Right lobe of liver (tissue), 6 donors: ENCODE measurements around the gene KRT84. TPM values are rescaled to one million over a fixed set of nuclear protein-coding genes. Genes with fewer than 3 reads are reported as not detected.

Experiments
- ATAC-seq, 4 donors: fragments of 200-7000 bp; cut with Tn5 transposase; one replicate each; pipeline ENCODE4 v1.9.1; 2020; ENCODE audit warnings: mild to moderate bottlenecking in 4 of 4, moderate library complexity in 4 of 4
- DNase-seq, 3 donors: peaks; one replicate each; pipeline ENCODE4 v3.0.0-alpha.2; 2020
- H3K27ac ChIP-seq, 3 donors: fragments of 200-600 bp; one replicate each; pipeline ENCODE4 v1.8.0; 2022
- H3K27me3 ChIP-seq, 2 donors: fragments of 200-600 bp; one replicate each; pipeline ENCODE4 v1.8.0; 2022
- H3K36me3 ChIP-seq, 4 donors: fragments of 200-600 bp; sonication (generic) in 1 of 4; one replicate each; pipeline versions ENCODE4 v1.5.1 to v1.8.0; 2017 to 2022; ENCODE audit warnings: control low read depth in 1 of 4
- H3K4me1 ChIP-seq, 4 donors: fragments of 200-600 bp; sonication (generic) in 1 of 4; one replicate each; pipeline versions ENCODE4 v1.5.1 to v1.8.0; 2017 to 2022; ENCODE audit warnings: control low read depth in 1 of 4
- H3K4me3 ChIP-seq, 3 donors: fragments of 200-600 bp; one replicate each; pipeline ENCODE4 v1.8.0; 2022
- H3K9me3 ChIP-seq, 4 donors: fragments of 200-600 bp; sonication (generic) in 1 of 4; one replicate each; pipeline versions ENCODE4 v1.5.1 to v1.8.0; 2017 to 2022; ENCODE audit warnings: control low read depth in 1 of 4
- CTCF ChIP-seq, 4 donors: fragments of 200-600 bp in 3 of 4; fragments of 450-650 bp in 1 of 4; IDR thresholded peaks; one replicate each; pipeline versions ENCODE4 v1.5.1 to v1.8.0; 2016 to 2022; ENCODE audit warnings: antibody characterized with exemption in 4 of 4, mild to moderate bottlenecking in 2 of 4
- POLR2A ChIP-seq: fragments of 450-650 bp; IDR thresholded peaks from one replicate; pipeline ENCODE4 v1.6.1; 2017; ENCODE audit warnings: antibody characterized with exemption, mild to moderate bottlenecking
- WGBS: methylation state at CpG from one replicate; pipeline ENCODE4 v1.1.6; 2018; ENCODE audit warnings: low coverage, low lambda C conversion rate; ENCODE audit not compliant: insufficient coverage; ENCODE audit errors: missing lambda C conversion rate; 5-methylcytosine and 5-hydroxymethylcytosine counted together
- intact Hi-C, 2 donors: fragments of 100-400 bp; cut with DNase I; formaldehyde crosslinking; loops; one replicate each; pipeline versions ENCODE4 v1.11.2 to v1.14.1; 2022
- total RNA-seq, 6 experiments: library from RNA; depleted of rRNA in 2 of 6; stranded (reverse); fragments of >200 nt in 2 of 6; fragmentation: NEBNext Ultra II Directional in 3 of 6; extraction: Animal tissue kit (Norgen Biotek cat#: 25700) in 3 of 6; gene quantifications; one replicate each; pipeline versions ENCODE4 v1.1.0 to v1.2.4, GENCODE V29; 2016 to 2023
- donor health status: DM: no; HTN: yes; CAD: no.
- donor health status: DM: no; HTN: no; CAD: no.
- donor health status: DM: no; HTN: no; CAD: no.
- donor health status: DM: no; HTN: yes; CAD: no.
- donor health status: DM: no; HTN: yes; CAD: no.

KRT84 gene
- total RNA-seq, 6 experiments from 2014 or later: not detected

- no peaks in the 10 kb centered on the region for H3K27me3 ChIP-seq
- ATAC-seq: no peak
- TF ChIP-seq POLR2A: no peak
- no peak for TF ChIP-seq CTCF (IDR thresholded peaks at IDR 0.05)
- 100% methylated on average over 2 of the region's 5 CpGs for WGBS
- no peaks in the 10 kb centered on the region for H3K4me1 ChIP-seq
- no peaks in the 10 kb centered on the region for H3K36me3 ChIP-seq
- DNase-seq: no peak
- H3K9me3 ChIP-seq: no peaks in the 10 kb centered on the region
- H3K4me3 ChIP-seq: no peak overlapping the region
- no peak overlapping the region for H3K27ac ChIP-seq
- intact Hi-C loops: no loop called here
Observed at GRCh38 chr12:52401526-52401925, 16.1 kb upstream of the KRT84 start.

GRCh38 chr12:52400906-52401305, 15.5 kb upstream of the KRT84 start:
- Histone ChIP-seq H3K4me3 (no peak overlapping the region), H3K27ac (no peak overlapping the region), H3K4me1 (no peaks in the 10 kb centered on the region), H3K36me3 (no peaks in the 10 kb centered on the region), H3K9me3 (no peaks in the 10 kb centered on the region), H3K27me3 (no peaks in the 10 kb centered on the region)
- 67% methylated on average over 8 of the region's 9 CpGs for WGBS
- ATAC-seq (no peak), DNase-seq (no peak)
- TF ChIP-seq POLR2A: no peak
- no peak for TF ChIP-seq CTCF (IDR thresholded peaks at IDR 0.05)
- intact Hi-C loops: no loop called here

GRCh38 chr12:52399756-52400155, 14.3 kb upstream of the KRT84 start:
- Histone ChIP-seq H3K36me3 (no peaks in the 10 kb centered on the region), H3K4me3 (no peak overlapping the region), H3K27me3 (no peaks in the 10 kb centered on the region), H3K4me1 (no peaks in the 10 kb centered on the region), H3K27ac (no peak overlapping the region), H3K9me3 (no peaks in the 10 kb centered on the region)
- DNase-seq: no peak
- intact Hi-C loops: loop anchor here in 1 of 2 donors (10.0 kb wide), 1 partner anchor 165 kb away; no protein-coding TSS in a partner anchor
- WGBS: 87% methylated on average over 10 of the region's 16 CpGs
- TF ChIP-seq CTCF (IDR thresholded peaks at IDR 0.05) (no peak), POLR2A (no peak)
- ATAC-seq: no peak

- no peaks in the 10 kb centered on the region for H3K9me3 ChIP-seq
- WGBS: 57% methylated on average over 1 of the region's 1 CpG
- H3K4me1 ChIP-seq: no peaks in the 10 kb centered on the region
- intact Hi-C loops: loop anchor here in 1 of 2 donors (10.0 kb wide), 1 partner anchor 167 kb away; no protein-coding TSS in a partner anchor
- H3K27ac ChIP-seq: no peak overlapping the region
- H3K4me3 ChIP-seq: no peak overlapping the region
- TF ChIP-seq CTCF (IDR thresholded peaks at IDR 0.05) (no peak), POLR2A (no peak)
- no peak for ATAC-seq
- no peaks in the 10 kb centered on the region for H3K36me3 ChIP-seq
- no peaks in the 10 kb centered on the region for H3K27me3 ChIP-seq
- no peak for DNase-seq
Observed at GRCh38 chr12:52398176-52398575, 12.7 kb upstream of the KRT84 start.

GRCh38 chr12:52396656-52397055, 11.2 kb upstream of the KRT84 start:
- Histone ChIP-seq H3K27ac (no peak overlapping the region), H3K4me3 (no peak overlapping the region), H3K36me3 (no peaks in the 10 kb centered on the region), H3K4me1 (no peaks in the 10 kb centered on the region), H3K27me3 (no peaks in the 10 kb centered on the region), H3K9me3 (no peaks in the 10 kb centered on the region)
- ATAC-seq (no peak), DNase-seq (no peak)
- TF ChIP-seq CTCF (IDR thresholded peaks at IDR 0.05) (no peak), POLR2A (no peak)
- no CpG with 5 or more reads among the region's 8 CpGs for WGBS
- intact Hi-C loops: loop anchor here in 1 of 2 donors (10.0 kb wide), 1 partner anchor 168 kb away; no protein-coding TSS in a partner anchor
